ENCODE measurements around the gene CAMK2G.
"Not testable (repeated sequence)": the region's sequence is repeated elsewhere in the genome, so short reads cannot be mapped to it uniquely, and the experiment has no call there.

The CAMK2G gene

DNA sequence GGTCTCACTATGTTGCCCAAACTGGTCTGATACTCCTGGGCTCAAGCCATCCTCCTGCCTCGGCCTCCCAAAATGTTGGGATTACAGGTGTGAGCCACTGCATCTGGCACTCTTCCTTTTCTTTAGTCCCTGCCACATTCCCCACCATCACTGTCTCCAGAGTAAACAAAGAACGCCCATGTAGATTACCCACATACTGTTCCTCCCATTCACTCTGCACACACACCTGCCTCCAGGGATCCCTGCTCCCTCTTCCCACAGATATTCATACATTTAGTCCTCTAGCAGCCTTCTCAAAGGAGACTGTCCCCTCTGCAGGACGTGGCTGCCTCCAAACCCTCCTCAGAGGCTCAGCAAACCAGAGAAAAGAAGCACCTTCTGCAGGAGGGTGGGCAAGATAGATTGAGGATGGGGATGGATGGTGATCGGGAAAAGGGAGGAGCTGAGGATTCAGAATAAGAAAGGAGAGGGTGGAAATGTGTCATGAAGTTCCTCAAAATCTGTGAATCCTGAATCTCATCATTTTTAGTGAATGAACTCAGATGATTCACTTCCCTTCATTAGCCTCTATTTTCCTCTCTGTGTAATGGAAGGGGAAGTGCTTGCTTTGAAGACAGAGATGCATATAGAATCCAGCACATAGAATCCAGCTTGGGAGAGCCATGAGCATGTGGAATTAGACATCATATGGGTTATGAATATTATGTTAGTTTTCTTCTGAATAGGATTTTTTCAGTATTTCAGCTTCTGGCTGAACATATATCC lies 31.1 kb upstream of the CAMK2G start:
- in situ Hi-C loops (cut with MboI; ENCODE audit: low sequenced_read_pairs): no loop called here

DNA sequence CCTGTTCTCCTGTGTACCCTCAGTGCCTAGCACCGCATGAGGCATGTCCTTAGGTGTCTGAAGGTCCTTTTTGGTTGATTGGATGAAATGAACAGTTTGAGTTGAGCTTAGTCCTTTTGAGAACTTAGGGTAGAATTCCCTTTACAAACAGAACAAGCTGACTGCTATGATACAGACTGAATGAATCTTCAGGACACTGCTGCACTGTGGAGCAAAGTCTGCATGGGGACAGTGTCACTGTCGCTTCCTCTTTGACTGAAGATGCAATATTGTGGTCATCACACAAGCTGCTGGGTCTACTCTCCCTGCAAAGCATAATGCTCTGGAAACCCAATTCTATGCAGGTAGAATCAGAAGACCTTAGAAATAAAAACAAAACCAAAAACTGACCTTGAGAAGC lies 28.0 kb upstream of the CAMK2G start:
- in situ Hi-C loops (cut with MboI; ENCODE audit: low sequenced_read_pairs): no loop called here

DNA sequence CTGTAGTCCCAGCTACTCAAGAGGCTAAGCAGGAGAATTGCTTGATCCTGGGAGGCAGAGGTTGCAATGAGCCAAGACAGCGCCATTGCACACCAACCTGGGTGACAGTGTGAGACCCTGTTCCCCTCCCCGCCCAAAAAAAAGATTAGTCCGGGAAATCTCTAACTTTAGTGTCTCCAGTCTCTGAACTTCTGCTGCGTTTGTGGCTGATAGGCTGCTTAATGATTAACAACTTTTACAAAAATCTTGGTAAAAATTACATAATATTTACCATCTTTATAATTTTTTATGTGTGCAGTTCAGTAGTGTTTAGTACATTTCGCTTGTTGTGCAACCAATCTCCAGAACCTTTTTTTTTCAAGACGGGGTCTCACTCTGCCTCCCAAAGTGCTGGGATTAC lies 26.9 kb upstream of the CAMK2G start:
- in situ Hi-C loops (cut with MboI; ENCODE audit: low sequenced_read_pairs): no loop called here

GRCh38 chr10:73900064-73900463 lies 25.7 kb upstream of the CAMK2G start:
- in situ Hi-C loops (cut with MboI; ENCODE audit: low sequenced_read_pairs): no loop called here

- in situ Hi-C loops (cut with MboI; ENCODE audit: low sequenced_read_pairs): no loop called here
These were observed 25.1 kb upstream of the CAMK2G start for GRCh38 chr10:73899423-73899822.

DNA sequence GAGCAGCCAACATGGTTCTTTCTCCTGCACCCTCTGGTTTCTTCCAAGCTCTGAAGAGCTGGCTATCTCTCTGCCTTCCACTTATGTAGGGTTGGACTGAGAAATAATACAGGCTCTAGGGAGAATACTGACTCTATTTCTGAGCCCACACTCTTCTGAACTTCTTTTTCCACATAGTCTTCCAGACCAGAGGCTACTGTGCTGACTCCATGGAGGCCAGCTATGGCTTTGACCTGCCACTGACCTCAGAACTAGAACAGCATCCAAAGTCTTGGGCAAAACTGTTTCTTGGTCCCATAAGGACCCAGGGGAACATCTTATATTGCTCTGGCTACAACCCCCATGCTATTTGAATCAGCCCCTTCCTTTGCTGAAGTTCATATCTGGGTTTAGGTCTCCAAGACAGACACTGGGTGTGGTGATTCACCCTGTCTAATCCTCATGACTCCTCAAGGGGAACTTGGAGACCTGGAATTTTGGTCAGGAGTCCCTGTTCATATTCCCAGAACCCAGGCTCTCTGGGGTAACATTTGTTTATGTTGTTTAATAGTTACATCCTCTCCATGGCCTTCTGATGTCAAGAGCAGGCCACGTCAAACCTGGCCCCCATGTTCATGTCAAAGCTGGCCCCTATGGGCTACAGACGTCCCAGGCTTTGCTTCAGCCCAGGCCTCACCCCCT lies 24.5 kb upstream of the CAMK2G start:
- in situ Hi-C loops (cut with MboI; ENCODE audit: low sequenced_read_pairs): no loop called here

- in situ Hi-C loops (cut with MboI; ENCODE audit: low sequenced_read_pairs): no loop called here
These were observed 23.3 kb upstream of the CAMK2G start for GRCh38 chr10:73897693-73898092.

GRCh38 chr10:73895381-73895780 lies 21.0 kb upstream of the CAMK2G start:
- in situ Hi-C loops (cut with MboI; ENCODE audit: low sequenced_read_pairs): not testable (repeated sequence)

DNA sequence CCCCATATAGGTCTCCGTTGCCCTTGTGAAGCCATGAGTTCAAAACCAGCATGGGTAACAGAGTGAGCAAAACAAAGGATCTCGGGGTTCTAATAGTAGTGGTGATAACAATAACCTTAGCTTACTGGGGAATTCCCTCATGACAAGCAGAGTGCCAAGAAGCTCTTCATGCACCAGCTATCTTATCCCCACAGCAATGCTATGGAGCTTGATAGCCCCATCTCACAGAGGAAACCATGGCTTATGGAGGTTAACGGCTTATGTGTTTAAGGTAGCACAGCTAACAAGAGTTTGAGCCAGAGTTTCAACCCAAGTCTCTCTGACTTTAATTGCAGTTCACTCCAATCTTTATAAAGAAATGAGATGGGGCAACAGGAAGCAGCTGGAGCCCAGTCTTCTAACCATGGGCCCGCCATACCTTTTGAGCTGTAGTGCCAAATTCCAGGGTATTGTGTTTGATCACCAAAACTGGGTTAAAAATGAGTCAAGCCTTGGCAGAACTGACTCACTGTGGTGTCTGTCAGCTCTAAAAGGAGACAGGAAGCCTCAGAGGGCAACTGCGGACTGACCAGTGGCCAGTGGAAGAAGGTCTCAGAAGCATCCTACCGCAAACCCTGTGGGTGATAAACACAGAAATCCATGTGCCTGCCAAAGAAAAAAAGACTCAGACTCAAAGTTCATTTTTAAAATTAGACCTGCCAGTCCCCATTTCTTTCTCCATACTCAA lies 20.1 kb upstream of the CAMK2G start:
- in situ Hi-C loops (cut with MboI; ENCODE audit: low sequenced_read_pairs): no loop called here

DNA sequence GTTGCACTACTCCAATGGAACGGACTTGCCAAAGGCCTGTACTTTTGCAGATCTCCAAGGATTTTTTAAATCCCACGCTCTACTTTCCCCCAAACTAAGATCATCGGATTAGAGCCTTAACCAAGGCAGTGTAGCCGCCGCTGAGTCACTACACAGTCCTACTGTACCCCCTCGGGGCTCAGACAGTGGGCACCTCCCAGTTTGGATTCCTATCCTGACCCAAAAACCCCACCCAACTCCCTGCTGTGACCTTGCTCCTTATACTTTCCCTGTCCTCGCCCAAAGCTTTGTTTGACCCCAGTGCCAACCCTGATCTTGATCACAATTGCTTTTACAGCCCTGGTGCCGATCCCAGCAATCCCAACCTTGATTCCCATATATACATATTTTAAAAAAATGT lies 19.1 kb upstream of the CAMK2G start:
- in situ Hi-C loops (cut with MboI; ENCODE audit: low sequenced_read_pairs): no loop called here

GRCh38 chr10:73892310-73893030 lies 18.1 kb upstream of the CAMK2G start:
- in situ Hi-C loops (cut with MboI; ENCODE audit: low sequenced_read_pairs): no loop called here

DNA sequence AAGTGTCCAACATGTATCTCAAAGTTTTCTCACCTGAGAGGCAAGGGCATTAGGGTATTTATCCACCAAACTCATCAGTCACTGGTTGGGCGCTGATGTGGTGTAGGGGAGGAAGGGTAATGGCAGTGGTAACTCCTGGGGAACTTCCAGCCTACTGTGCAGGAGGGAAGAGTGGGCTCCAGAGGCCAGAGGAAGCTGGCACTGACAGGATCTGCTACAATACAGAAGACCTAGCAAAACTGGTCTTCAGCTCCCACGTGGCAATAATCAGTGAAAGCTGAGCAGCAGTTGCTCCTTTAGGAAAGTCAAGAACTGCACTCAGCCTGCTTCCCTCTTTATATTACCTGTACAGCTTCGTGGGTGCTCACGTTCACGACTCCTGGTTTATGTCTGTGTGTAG lies 17.2 kb upstream of the CAMK2G start:
- in situ Hi-C loops (cut with MboI; ENCODE audit: low sequenced_read_pairs): no loop called here

- in situ Hi-C loops (cut with MboI; ENCODE audit: low sequenced_read_pairs): not testable (repeated sequence)
These were observed 16.5 kb upstream of the CAMK2G start for GRCh38 chr10:73890830-73891229.

- in situ Hi-C loops (cut with MboI; ENCODE audit: low sequenced_read_pairs): no loop called here
These were observed 15.9 kb upstream of the CAMK2G start for GRCh38 chr10:73890261-73890660.

GRCh38 chr10:73889416-73889815 lies 15.1 kb upstream of the CAMK2G start:
- in situ Hi-C loops (cut with MboI; ENCODE audit: low sequenced_read_pairs): loop anchor here (5.0 to 10.0 kb wide), 2 partner anchors 48 to 195 kb away; no protein-coding TSS in a partner anchor

DNA sequence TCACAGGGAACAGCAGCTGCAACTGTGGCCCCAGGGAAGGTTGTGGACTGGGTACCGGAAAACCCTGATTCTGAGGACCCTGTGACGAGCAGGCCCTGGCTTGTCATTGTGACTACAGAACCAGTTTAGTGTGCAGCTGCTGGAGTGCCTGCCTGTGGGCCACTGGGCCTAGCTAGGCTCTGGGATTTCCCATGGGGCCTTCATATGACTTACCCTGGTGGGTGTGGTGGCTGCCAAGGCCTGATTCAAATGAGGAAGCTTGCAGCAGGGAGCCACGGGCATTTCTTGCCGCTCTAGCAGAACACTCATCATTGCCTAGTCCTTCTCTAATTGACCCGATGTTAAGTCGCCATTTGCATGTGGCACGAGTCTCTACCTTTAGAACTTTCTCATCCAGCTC lies 14.7 kb upstream of the CAMK2G start:
- in situ Hi-C loops (cut with MboI; ENCODE audit: low sequenced_read_pairs): loop anchor here (5.0 to 10.0 kb wide), 2 partner anchors 48 to 196 kb away; no protein-coding TSS in a partner anchor

- in situ Hi-C loops (cut with MboI; ENCODE audit: low sequenced_read_pairs): loop anchor here (5.0 to 10.0 kb wide), 2 partner anchors 49 to 196 kb away; no protein-coding TSS in a partner anchor
These were observed 14.2 kb upstream of the CAMK2G start for GRCh38 chr10:73888514-73888913.

GRCh38 chr10:73887294-73888039 lies 13.1 kb upstream of the CAMK2G start:
- in situ Hi-C loops (cut with MboI; ENCODE audit: low sequenced_read_pairs): loop anchor here (5.0 to 10.0 kb wide), 2 partner anchors 50 to 197 kb away; no protein-coding TSS in a partner anchor

- in situ Hi-C loops (cut with MboI; ENCODE audit: low sequenced_read_pairs): loop anchor here (5.0 to 10.0 kb wide), 2 partner anchors 51 to 198 kb away; no protein-coding TSS in a partner anchor
These were observed 12.4 kb upstream of the CAMK2G start for GRCh38 chr10:73886661-73887293.

Data from HL-60/S4 (cell line).